ENCODE results near the gene TOLLIP.

DNA sequence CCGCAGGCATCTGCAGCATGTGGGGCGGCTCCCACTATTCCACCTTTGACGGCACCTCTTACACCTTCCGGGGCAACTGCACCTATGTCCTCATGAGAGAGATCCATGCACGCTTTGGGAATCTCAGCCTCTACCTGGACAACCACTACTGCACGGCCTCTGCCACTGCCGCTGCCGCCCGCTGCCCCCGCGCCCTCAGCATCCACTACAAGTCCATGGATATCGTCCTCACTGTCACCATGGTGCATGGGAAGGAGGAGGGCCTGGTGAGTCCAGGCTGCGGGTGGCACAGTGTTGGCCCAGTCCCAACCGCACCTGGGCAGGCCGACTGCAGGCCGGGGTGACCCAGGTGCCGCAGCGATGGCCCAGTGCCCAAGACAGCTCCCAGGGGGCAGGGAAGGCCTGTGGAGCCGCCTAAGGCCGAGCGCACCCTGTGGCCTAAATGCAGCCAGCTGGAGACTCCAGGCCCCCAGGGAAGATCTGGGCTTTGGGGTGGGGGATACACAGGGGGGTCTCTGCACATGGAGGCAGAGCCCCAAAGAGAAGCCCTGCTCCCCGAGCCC lies 55.3 kb downstream of the TOLLIP start:
- TF ChIP-seq ARNT (IDR thresholded peaks at IDR 0.05) (no peak), SP1 (IDR thresholded peaks at IDR 0.05) (no peak), FOXM1 (IDR thresholded peaks at IDR 0.05; ENCODE audit: borderline replicate concordance) (no peak), L3MBTL2 (conservative IDR thresholded peaks at IDR 0.05) (no peak), HDGF (IDR thresholded peaks at IDR 0.05; ENCODE audit: borderline replicate concordance) (no peak)
